Endothelial cell of umbilical vein (primary cell): ENCODE measurements around the gene TAAR8. TPM values are rescaled to one million over a fixed set of nuclear protein-coding genes. Genes with fewer than 3 reads are reported as not detected.

Source experiments
- BruUV-seq: library from RNA; stranded (reverse); fragments of 400-500 nt; replicated peaks from 2 replicates; lab custom pipeline; 2021; lab: Mats Ljungman, UMichigan
- CTCF ChIA-PET: fragments of 300-600, 350-600 bp; sonication (Branson Sonifier 250); formaldehyde crosslinking; loops from one replicate; lab custom pipeline; 2021; ENCODE audit warnings: antibody characterized with exemption, inconsistent platforms; lab: Charles Lee
- POLR2A ChIA-PET: fragments of 300-600, 350-600 bp; sonication (Branson Sonifier 250); formaldehyde crosslinking; loops from one replicate; lab custom pipeline; 2021; ENCODE audit warnings: antibody characterized with exemption, inconsistent platforms; lab: Charles Lee
- DNase-seq: peaks from one replicate; pipeline ENCODE4 v3.0.0-alpha.2; 2011; ENCODE audit warnings: low read depth, low spot score
- FAIRE-seq: peaks from 2 replicates; lab custom pipeline; 2011; peaks lifted over from hg19 to GRCh38; lab: Jason Lieb, UNC
- H2AFZ ChIP-seq: 2 replicates; pipeline ENCODE4 v1.6.0; 2012; ENCODE audit warnings: low read depth, low read length, control low read depth, inconsistent platforms
- H3K27ac ChIP-seq: 2 replicates; pipeline ENCODE4 v1.5.1; 2011; ENCODE audit warnings: low read depth, mild to moderate bottlenecking, control low read depth, low read length, moderate library complexity; ENCODE audit not compliant: insufficient read depth
- H3K27me3 ChIP-seq, 2 experiments: 2 replicates each; pipeline versions ENCODE4 v1.6.0 to v1.6.1; 2011; ENCODE audit warnings: low read length in 2 of 2, mixed read lengths in 1 of 2; ENCODE audit not compliant: control insufficient read depth in 2 of 2, insufficient read depth in 2 of 2
- H3K36me3 ChIP-seq, 2 experiments: 2 replicates in 1 of 2; 3 replicates in 1 of 2; pipeline ENCODE4 v1.5.1; 2011; ENCODE audit warnings: low read length in 2 of 2, mild to moderate bottlenecking in 1 of 2, moderate library complexity in 1 of 2; ENCODE audit not compliant: control insufficient read depth in 2 of 2, insufficient read depth in 2 of 2; ENCODE audit errors: extremely low read depth in 1 of 2
- H3K4me1 ChIP-seq: 3 replicates; pipeline ENCODE4 v1.5.1; 2011; ENCODE audit warnings: mild to moderate bottlenecking, low read length; ENCODE audit not compliant: control insufficient read depth, insufficient read depth; ENCODE audit errors: extremely low read depth
- H3K4me2 ChIP-seq: 2 replicates; pipeline ENCODE4 v1.6.1; 2011; ENCODE audit warnings: low read length, control low read depth, mixed read lengths; ENCODE audit not compliant: insufficient read depth
- H3K4me3 ChIP-seq, 3 experiments: fragments of 200-600 bp in 1 of 3; sonication (generic), shearing (Covaris generic) in 1 of 3; replicated peaks in 1 of 3; 2 replicates each; pipeline ENCODE4 v1.5.1; 2011 to 2016; ENCODE audit warnings: control low read depth in 3 of 3, low read length in 3 of 3, mild to moderate bottlenecking in 2 of 3, inconsistent platforms in 1 of 3, low read depth in 1 of 3, moderate library complexity in 1 of 3; ENCODE audit not compliant: insufficient read depth in 1 of 3
- H3K79me2 ChIP-seq: 2 replicates; pipeline ENCODE4 v1.6.0; 2012; ENCODE audit warnings: low read length, inconsistent platforms; ENCODE audit not compliant: control insufficient read depth, insufficient read depth
- H3K9ac ChIP-seq: replicated peaks from 2 replicates; pipeline ENCODE3; 2011; ENCODE audit warnings: low read length, control low read depth; ENCODE audit not compliant: insufficient read depth; ENCODE audit errors: extremely low read depth
- H3K9me1 ChIP-seq: replicated peaks from 3 replicates; pipeline ENCODE4 v1.6.0; 2011; ENCODE audit warnings: mild to moderate bottlenecking, low read length; ENCODE audit not compliant: control insufficient read depth, insufficient read depth; ENCODE audit errors: extremely low read depth
- H3K9me3 ChIP-seq: replicated peaks from 2 replicates; pipeline ENCODE4 v1.5.1; 2012; ENCODE audit warnings: low read length, inconsistent platforms; ENCODE audit not compliant: control insufficient read depth, insufficient read depth
- H4K20me1 ChIP-seq: replicated peaks from 2 replicates; pipeline ENCODE3; 2011; ENCODE audit warnings: mild to moderate bottlenecking, low read length; ENCODE audit not compliant: control insufficient read depth, insufficient read depth; ENCODE audit errors: extremely low read depth
- CTCF ChIP-seq, 2 donors: IDR thresholded peaks; 1 replicate in 1 of 2; 2 replicates in 1 of 2; pipeline ENCODE4 v1.5.1; 2011; ENCODE audit warnings: low read length in 2 of 2, mild to moderate bottlenecking in 2 of 2, moderate library complexity in 2 of 2, control low read depth in 1 of 2, inconsistent platforms in 1 of 2, low read depth in 1 of 2; ENCODE audit not compliant: insufficient read depth in 1 of 2; ENCODE audit errors: extremely low read depth in 1 of 2
- EZH2 ChIP-seq: IDR thresholded peaks from 2 replicates; pipeline ENCODE4 v1.6.1; 2012; ENCODE audit warnings: borderline replicate concordance, low read depth, mild to moderate bottlenecking, moderate library complexity, low read length, inconsistent platforms; ENCODE audit not compliant: severe bottlenecking
- GATA2 ChIP-seq: IDR thresholded peaks from 2 replicates; pipeline ENCODE4 v1.7.0; 2011; ENCODE audit warnings: low read depth, mild to moderate bottlenecking, moderate library complexity, mixed read lengths, low read length; ENCODE audit not compliant: insufficient read length, insufficient read depth
- MAX ChIP-seq: IDR thresholded peaks from 2 replicates; pipeline ENCODE4 v1.6.1; 2011; ENCODE audit not compliant: insufficient read depth, insufficient read length
- MYC ChIP-seq: IDR thresholded peaks from one replicate; pipeline ENCODE4 v1.6.1; 2011; ENCODE audit warnings: mild to moderate bottlenecking, low read depth, low read length
- POLR2A ChIP-seq: IDR thresholded peaks from 2 replicates; pipeline ENCODE4 v1.6.1; 2012; ENCODE audit warnings: low read depth, mild to moderate bottlenecking, control low read depth, low read length
- POLR2AphosphoS5 ChIP-seq: IDR thresholded peaks from 2 replicates; pipeline ENCODE4 v1.6.1; 2012; ENCODE audit warnings: low read depth, mild to moderate bottlenecking, control low read depth, low read length, moderate library complexity; ENCODE audit not compliant: insufficient read depth
- dilution Hi-C: fragments of 300-500 bp; cut with MboI; formaldehyde crosslinking; loops from one replicate; pipeline ENCODE4 v1.15.0; 2019; ENCODE audit warnings: low sequenced_read_pairs; ENCODE audit not compliant: extremely low pct_ligation_motif_present
- intact Hi-C: fragments of 100-400 bp; cut with micrococcal nuclease; formaldehyde crosslinking; loops from one replicate; pipeline ENCODE4 v1.10.0; 2022
- polyA plus RNA-seq, 4 experiments: library from polyadenylated mRNA; depleted of rRNA in 3 of 4; stranded (reverse) in 3 of 4; unstranded in 1 of 4; fragments of >200 nt; gene quantifications; 2 replicates each; pipeline versions ENCODE4 v1.2.1 to v1.2.3, GENCODE V29; 2011 to 2012; ENCODE audit warnings: missing spikeins in 1 of 4
- total RNA-seq: library from RNA; stranded (reverse); gene quantifications from 2 replicates; pipeline ENCODE4 v1.2.3, GENCODE V29; 2021

Gene TAAR8
- total and polyA plus RNA-seq, 2 donors (not counting 3 experiments of a cell fraction or from before 2014, with no cell fraction given): not detected

- H3K9ac ChIP-seq: peak overlapping the region; percentile 90
- no peaks in the 10 kb centered on the region for H4K20me1 ChIP-seq
- FAIRE-seq (no peak), DNase-seq (peak; percentile 18)
- intact Hi-C loops (loop anchor here (5.0 kb wide), 1 partner anchor 300 kb away; the partner anchor contains the start of gene RPS12), dilution Hi-C loops (no loop called here)
- POLR2A ChIA-PET: no interaction called here
- H3K9me1 ChIP-seq: no peaks in the 10 kb centered on the region
- CTCF ChIA-PET: interaction anchor here (1.0 to 1.7 kb wide), 3 partner anchors 16 to 232 kb away, joined by 3 to 19 read pairs (median 8); no protein-coding TSS in a partner anchor
- H3K79me2 ChIP-seq: peaks cover 57% of the 10 kb centered on the region
- peak overlapping the region; percentile 26 to 99 (median 98) for H3K4me3 ChIP-seq
- peak overlapping the region; percentile 63 for H3K27ac ChIP-seq
- H3K27me3 ChIP-seq: peaks cover 6 to 23% of the 10 kb centered on the region in 2 experiments
- peak overlapping the region; percentile 100 for H3K4me2 ChIP-seq
- TF ChIP-seq POLR2AphosphoS5 (no peak), EZH2 (no peak), CTCF (IDR thresholded peaks at IDR 0.05; ENCODE audit: extremely low read depth in 1 of 2, insufficient read depth in 1 of 2, low read depth in 1 of 2, low read length in 2 of 2) (no peak), MAX (no peak)
- H3K4me1 ChIP-seq: peaks cover 26% of the 10 kb centered on the region
- TSS peak; percentile 18 for BruUV-seq
- H3K9me3 ChIP-seq: no peaks in the 10 kb centered on the region
- no peak overlapping the region for H2AFZ ChIP-seq
- H3K36me3 ChIP-seq: peaks cover 0 to 3% of the 10 kb centered on the region in 2 experiments
These were observed 40.6 kb upstream of the TAAR8 start for GRCh38 chr6:132511831-132512220.

- FAIRE-seq (no peak), DNase-seq (no peak)
- Histone ChIP-seq H3K9me3 (no peaks in the 10 kb centered on the region), H3K9me1 (no peaks in the 10 kb centered on the region), H3K4me3 (peak overlapping the region; percentile 73 to 99 (median 98)), H3K36me3 (peaks cover 0 to 3% of the 10 kb centered on the region in 2 experiments), H3K4me1 (peaks cover 26% of the 10 kb centered on the region), H3K27ac (peak overlapping the region; percentile 63), H3K27me3 (peaks cover 6 to 23% of the 10 kb centered on the region in 2 experiments), H2AFZ (peak overlapping the region; percentile 95), H3K79me2 (peaks cover 53% of the 10 kb centered on the region), H3K4me2 (peak overlapping the region; percentile 100), H3K9ac (peak overlapping the region; percentile 90), H4K20me1 (no peaks in the 10 kb centered on the region)
- dilution Hi-C loops: no loop called here
- POLR2A ChIA-PET: no interaction called here
- TF ChIP-seq MYC (no peak), POLR2A (no peak), GATA2 (no peak), POLR2AphosphoS5 (no peak)
- intact Hi-C loops: loop anchor here (5.0 kb wide), 1 partner anchor 300 kb away; the partner anchor contains the start of gene RPS12
- no TSS peak for BruUV-seq
- CTCF ChIA-PET: interaction anchor here (0.8 to 1.7 kb wide), 7 partner anchors 15 to 885 kb away, joined by 3 to 19 read pairs (median 5); no protein-coding TSS in a partner anchor
These were observed 40.2 kb upstream of the TAAR8 start for GRCh38 chr6:132512342-132512637.
